Stimulated activated CD8-positive, alpha-beta memory T cell treated with anti-CD3 and anti-CD28 coated beads, Interleukin-12 subunit alpha, Interleukin-12 subunit beta, amount 100 ng/mL, for 4 hours (primary cell): ENCODE measurements around the gene PITPNM2.
"Not testable (repeated sequence)": the region's sequence is repeated elsewhere in the genome, so short reads cannot be mapped to it uniquely, and the experiment has no call there.

Experiments
- DNase-seq: peaks from one replicate; pipeline ENCODE4 v3.0.0-alpha.2; 2020; ENCODE audit warnings: low read depth

Gene PITPNM2

DNA sequence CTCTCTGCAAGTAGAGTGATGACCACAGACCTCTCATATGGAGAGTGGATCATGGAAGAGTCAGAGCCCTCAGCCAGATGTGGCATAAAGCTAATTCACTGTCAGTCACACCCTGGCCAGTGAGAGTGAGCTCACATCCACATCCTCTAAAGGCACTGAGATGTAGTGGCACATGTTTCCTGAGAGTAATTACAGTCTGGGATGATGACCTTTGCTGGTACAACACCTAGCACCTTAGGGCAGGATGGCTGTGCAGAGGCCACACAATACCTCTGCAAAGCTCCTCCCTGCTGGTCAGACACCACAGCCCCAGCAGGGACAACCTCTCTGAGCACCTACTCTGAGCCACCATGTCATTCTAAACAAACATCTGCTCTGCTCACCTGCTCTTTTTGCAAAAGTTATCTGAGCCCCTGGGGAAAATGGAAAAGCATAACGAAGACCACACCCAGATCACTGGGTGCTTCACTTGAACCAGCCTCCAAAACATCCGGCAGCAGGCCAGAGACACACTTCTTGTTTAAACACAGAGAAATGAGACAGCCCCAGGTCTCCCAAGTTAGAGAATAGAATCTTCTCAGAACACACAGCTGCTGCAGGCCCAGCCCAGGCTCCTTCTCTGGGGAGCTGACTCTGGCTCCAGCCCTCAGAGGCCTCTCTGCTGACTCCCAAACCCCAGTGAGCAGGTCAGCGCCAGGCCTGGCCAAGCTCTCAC, 30.3 kb downstream of the PITPNM2 start:
- no peak for DNase-seq

DNA sequence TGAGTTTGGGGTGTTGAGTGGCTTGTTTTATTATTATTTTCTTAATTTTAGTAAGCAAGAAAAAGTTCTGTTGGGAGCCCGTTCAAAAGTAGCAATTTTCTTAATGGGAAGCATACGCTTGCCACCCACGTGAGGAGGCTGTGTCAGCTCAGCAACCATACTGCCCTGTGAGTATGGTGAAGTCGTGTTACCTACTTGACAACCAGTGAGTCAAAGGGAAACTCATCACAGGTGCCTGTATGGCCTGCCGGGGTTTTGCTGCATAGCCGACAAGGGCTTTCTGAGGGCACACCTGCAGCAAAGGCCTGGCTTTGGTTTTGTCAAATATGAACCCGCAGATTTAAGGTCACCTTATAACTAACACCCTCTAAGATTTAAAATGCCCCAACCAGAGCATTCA, 31.1 kb downstream of the PITPNM2 start:
- no peak for DNase-seq

DNA sequence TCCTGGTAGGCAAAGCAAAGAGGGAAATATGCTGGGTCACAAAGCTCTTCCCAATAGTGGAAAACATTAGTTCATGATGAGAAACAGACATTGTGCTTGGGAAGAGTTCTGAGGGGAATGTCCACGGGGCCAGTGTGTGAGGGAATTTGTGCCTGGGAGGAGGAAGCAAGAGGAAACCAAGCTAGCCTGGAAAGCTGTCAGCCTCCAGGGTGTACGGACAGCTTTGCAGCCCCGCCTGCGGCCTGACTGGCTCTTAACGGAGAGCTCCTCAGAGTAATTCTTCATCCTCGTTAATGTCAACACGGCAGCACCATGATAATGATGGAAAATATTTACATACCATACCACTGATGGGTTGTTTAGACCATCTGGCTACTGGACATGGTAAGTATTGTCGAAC, 32.4 kb downstream of the PITPNM2 start:
- no peak for DNase-seq

DNA sequence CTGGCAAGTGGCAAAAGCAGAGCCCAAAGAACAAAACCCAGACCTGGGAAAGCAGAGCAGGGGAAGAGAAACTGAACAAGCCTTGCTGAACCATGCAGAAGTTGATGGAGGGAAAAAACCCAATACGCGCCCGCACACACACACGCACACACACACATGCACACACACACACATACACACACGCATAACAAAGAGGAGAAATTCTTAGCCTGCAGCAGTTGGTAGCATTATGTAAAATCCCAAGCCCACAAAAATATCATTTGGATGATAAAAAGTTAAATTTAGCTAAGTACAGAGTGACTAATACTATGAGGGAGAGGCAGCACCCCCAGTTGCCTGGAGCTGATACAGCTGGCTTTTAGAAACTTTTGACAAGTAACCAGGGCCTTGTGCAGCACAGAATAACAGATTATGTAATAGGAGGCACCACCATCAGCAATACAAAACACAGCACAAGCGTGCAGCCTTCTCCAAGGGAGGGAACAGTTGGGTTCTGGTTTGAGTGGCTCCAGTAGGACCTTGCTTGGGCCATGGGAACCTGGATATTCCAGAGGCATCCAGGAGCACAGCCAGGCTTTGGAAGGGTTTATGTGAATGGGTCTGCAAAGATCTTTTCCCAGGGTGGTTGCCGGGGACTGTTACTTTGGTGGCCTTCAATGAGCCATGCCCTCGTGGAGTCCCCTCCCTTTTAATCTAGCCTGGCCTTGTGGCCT, 35.3 kb downstream of the PITPNM2 start:
- DNase-seq: no peak

DNA sequence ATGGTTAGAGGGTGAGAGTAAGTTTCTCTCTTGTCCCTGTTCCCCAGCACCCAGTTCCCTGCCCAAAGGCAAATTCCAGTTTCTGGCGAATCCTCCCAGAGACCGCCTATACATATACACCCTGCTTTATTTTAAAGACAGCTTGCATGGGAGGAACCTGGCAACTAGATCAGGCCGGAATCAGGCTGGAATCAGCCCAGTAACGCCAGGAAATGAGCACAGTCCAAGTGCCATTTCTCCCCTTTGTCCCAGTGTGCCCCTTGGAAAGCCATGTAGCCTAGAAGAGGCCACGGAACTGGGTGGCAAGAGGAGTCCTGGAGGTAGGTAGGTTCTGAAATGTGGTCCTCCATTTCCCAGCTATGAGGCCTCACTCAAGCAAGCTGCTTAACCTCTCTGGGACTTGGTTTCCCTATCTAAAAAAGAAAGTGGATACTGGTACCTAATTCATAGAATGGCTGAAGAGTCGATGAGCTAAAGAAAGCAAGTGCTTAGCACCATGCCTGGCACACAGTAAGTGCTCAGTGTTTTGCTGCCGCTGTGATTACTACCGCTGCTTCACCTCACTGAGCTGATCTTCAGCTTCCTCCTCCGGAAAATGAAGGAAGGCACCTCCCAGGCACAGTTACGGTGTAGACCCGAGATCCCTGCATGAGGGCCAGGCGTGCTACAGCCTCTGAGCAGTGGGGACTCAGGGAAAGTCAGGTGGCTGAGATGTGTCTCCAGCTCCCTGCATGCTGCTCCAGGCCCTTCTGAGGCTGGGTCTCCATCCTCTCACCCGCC, 36.4 kb downstream of the PITPNM2 start:
- DNase-seq: no peak

DNA sequence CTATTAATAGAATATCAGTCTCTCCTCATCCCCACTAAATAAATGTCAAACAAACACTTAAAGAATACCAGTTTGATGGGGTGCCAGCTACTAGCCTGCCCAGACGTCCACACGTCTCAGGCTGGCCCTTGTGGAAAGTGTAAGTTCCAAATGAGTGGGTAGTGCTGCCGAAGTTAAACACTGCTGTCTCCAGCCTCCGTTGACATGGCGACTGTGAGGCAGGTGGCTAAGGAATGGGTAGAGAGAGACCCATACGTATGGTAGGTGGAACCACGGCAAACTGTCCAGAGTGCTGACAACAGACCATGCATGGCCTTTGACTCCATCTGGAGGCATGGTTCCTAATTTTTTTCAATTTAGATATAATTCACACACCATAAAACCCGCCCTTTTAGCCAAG, 37.9 kb downstream of the PITPNM2 start:
- no peak for DNase-seq

DNA sequence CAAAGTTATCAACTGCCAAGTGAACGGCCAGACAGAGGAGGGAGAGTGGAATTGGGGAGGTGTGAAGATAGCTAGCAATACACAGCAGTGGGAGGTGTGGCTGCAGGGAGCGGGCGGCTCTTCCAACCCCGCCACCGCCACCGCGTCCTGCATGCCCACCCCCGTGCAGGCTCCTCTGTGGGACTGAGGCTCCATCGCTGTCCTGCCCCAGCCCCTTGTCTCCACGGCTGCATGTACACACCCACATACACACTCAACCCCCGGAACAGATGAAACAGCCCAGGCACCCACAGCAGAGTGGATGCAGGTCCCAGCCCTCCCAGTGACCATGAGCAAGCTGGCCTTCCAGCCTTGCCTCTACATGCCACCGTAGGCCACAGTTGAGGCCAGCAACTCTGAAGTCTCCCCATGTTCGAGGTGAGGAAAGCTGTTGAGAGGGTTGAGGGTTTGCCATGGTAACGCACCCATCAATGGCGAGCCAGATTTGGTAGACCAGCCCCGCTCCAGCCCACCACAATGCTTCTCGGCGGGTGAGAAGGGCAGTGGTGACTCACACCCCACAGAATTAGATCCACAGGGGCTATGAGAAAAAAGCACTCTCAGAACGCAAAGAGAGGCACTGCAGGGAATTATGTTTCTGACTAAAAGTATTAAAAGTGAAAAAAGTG, 39.3 kb downstream of the PITPNM2 start:
- DNase-seq: no peak

DNA sequence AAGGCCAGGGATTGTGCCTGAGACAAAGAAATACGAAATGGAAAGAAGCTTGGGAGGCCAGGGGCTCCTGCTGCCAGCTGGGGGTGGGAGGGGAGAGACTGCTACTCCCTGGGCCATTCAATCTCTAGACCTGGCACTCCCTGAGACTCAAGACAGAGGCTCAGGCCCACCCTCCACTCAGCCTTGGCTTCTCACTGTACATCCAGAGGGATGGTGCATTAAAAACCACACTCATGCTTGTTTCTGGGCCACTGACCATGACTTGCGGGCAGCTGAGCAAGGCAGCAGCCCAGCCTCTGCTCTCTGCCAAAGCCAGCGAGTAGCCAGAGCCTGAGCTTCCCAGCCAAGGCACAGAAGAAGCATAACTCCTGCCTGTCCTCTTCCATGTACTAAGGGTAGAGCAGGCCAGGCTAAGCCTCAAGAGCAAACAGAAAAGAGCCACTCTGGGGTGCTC, 41.5 kb downstream of the PITPNM2 start:
- no peak for DNase-seq

DNA sequence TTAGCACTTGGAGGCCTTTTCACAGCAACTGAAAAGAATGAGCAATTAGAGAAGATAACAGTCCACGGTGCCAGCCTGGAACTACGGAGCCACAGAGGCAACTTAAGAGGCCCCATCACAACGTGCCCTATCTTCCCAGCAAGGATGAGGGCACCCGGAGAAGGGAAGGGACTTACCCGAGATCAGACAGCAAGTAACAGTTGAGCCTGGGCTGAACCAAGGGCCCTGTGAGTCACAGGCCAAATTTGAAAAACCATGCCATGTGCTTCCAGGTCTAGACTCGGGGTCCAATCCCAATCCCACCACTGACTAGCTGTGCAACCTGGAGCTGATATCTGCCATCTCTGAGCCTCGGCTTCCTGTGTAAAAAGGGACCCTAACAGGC, 42.2 kb downstream of the PITPNM2 start:
- no peak for DNase-seq

DNA sequence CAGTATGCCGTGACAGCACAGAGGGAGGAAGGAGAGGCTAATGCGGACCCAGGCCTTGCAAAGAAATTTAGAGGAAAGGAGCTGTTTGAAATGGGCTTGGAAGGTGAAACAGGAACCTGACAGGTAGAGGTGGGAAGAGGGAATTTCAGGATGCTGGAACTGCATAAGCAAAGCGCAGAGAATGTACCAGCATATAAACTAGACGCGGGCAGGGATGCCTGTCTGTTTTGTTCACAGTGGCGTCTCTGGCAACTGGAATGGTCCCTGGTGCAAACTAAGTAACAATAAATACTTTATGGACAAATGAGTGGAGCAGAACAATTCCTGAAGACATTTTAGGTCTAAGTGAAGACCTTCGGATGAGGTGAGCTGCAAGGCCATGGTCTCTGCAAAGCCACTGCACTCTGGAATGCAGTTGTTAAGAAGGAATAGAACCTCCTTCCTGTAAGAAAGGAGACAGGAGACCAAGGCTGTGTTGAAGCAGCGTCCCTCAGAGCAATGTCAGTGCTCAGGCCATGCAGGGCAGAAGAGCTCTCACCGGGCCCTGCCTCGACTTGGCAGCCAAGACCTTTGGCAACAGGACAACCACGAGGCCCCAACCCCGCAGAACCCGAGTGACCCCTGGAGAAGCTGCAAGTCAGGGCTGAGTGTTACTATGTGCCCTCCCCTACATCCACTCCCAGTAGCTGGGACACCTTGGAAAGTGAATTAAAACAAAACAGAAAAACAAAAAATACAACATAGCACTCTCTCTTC, 42.8 kb downstream of the PITPNM2 start:
- no peak for DNase-seq

DNA sequence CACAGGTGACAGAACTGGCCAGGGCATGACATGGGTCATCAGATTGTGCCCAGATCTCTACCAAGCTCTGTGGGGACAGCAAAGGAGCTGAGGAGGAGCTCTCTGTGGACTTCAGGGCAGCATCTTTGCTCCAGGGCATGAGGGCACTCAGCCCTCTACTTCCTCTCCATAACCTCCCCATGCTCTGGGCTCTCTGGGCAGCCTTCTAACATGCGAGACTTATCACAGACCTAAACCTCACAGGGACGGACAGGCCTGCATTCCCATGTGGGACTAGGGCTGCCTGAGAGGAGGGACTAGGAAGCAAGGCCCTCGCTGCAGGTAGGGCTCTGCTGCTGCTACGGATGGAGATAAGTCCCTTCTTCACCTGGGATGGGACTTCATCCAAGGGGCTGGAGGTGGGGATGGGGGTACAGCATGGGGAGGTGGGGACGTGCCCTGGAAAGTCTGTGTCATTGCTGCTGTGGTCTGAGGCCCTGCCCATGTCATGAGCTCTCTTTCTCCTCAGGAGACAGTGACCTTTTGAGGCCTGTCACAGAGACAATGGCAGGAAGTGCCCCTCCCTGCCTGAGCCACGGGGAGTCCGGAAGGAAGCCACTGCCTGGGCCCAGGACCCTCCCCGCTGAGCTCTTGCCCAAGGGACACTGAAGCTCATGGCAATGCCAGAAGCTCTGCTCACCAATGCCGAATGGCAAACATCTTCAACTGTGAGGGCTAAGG, 44.1 kb downstream of the PITPNM2 start:
- DNase-seq: peak; percentile 34

DNA sequence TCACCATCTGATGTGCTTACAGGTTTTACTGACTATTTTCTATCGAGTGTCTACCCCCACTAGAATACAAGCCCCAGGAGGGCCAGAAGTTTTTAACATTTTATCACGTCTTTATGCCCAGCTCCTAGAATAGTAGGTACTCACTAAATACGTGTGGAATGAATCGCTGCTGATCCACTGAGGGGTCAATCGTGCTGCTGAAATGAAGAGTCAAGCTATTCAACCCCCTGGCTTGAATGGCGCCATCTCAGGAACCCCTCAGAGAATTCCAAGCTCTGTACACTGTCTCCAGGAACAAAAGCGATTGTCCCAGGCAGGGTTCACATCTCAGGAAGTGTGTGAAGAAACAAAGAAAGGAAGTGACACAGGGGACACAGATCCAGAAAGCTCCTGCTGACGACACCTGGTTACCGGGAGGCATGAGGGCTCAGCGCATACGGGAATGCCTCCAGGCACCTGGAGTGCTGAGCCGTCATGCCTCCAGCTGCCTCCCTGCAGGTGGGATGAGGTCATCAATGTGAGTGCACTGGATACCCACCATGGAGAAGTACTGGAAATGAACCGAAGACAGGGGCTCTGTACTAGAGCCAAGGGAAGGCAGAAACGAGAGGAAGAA, 45.6 kb downstream of the PITPNM2 start:
- DNase-seq: no peak

DNA sequence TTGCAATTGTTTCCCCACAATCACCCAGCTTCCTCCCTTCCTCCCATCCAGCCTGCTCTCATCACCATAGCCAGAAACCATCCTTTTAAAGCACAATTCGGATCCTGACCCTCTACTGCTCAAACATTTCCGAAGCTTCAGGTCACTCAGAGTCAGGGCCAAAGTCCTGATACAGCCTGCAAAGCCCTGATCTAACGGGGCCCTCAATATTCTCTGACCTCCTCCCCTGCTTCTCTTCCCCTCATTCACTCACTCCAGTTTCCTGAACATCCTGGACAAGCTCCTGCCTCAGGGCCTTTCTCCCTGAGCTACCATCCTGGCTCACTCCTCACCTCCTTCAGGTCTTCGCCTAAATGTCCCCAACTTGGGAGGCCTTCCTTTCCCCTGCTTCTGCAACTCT, 46.1 kb downstream of the PITPNM2 start:
- DNase-seq: no peak

DNA sequence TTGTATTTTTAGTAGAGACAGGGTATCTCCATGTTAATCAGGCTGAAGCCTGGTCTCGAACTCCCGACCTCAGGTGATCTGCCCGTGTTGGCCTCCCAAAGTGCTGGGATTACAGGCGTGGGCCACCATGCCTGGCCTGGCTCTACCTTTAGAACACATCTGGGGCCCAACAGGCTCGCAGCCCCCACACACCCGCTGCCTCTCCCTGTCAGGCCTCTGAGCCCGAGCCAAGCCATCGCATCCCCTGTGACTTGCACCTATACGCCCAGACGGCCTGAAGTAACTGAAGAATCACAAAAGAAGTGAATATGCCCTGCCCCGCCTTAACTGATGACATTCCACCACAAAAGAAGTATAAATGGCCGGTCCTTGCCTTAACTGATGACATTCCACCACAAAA, 46.8 kb downstream of the PITPNM2 start:
- not testable (repeated sequence) for DNase-seq

DNA sequence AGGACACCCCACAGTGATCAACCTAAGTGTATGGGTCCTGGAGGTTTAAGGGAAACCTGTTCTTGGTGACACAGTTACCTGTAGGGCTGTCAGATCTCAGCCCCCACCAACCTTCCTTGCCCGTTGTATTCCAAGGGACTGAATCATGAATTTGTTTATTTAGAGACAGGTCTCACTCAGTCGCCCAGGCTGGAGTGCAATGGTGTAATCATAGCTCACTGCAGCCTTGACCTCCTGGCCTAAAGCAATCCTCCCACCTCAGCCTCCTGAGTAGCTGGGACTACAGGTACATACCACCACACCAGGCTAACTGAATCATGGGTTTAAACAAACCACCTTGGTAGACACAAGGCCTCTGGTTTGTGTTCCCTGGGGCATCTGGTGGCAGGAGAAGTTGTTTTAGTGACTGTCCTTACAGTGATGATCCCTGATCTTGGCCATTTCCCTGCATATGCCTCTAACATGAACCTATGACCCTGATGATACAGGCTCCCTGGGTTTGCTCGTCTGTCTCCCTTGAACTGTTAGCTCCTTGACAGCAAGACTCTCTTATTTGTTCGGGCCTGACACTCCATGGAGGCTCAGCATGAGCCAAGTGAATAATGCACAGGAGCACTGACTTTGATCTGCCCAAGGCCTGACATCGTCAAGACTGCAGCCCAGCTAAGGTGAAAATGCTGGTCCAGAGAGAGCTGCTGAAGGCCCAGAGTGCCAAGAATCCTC, 47.9 kb downstream of the PITPNM2 start:
- no peak for DNase-seq

DNA sequence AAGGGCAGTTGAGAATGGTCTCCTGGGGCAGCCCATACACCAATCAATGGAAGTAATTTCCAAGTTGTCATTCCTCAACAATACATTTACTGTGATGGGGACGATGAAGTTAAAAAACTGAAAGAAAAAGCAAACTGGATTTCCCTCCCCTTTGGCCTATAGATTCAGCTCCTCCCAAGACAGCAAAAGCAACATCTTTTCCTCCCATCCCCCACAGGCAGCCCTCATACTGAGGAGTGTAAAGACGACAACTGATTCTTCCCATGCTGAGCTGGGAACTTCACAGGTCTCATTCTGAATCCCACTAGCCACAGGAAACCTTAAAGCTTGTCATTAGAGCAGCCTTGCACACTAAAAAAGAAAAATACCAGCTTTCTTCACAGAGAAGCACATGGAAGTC, 48.5 kb downstream of the PITPNM2 start:
- no peak for DNase-seq

DNA sequence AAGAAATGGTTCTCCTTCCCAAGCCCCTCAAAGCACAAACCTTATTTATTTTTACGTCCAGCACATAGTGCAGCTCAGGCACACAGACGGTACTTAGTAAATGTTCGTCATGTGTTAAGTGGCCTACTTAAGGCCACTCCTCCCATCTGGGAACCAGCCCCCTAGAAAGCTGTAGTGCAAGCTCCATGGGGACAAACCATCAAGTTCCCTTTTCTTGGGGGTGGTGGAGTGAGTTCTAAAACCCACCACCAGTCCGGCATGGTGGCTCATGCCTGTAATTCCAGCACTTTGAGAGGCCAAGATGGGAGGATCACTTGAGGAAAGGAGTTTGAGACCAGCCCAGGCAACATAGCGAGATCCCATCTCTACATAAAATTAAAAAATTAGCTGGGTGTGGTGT, 49.4 kb downstream of the PITPNM2 start:
- DNase-seq: no peak
